ENCODE measurements around the gene OGFOD2.
"Not testable (repeated sequence)": the region's sequence is repeated elsewhere in the genome, so short reads cannot be mapped to it uniquely, and the experiment has no call there.

The OGFOD2 gene

GRCh38 chr12:123006977-123007376 is 31.9 kb downstream of the OGFOD2 start:
- DNase-seq: no peak

GRCh38 chr12:123010110-123010509 is 35.1 kb downstream of the OGFOD2 start:
- DNase-seq: no peak

- no peak for DNase-seq
Observed at GRCh38 chr12:123010681-123011080, 35.6 kb downstream of the OGFOD2 start.

- DNase-seq: no peak
Observed at GRCh38 chr12:123011701-123012100, 36.7 kb downstream of the OGFOD2 start.

GRCh38 chr12:123013185-123014095 is 38.4 kb downstream of the OGFOD2 start:
- no peak for DNase-seq

GRCh38 chr12:123014473-123014872 is 39.4 kb downstream of the OGFOD2 start:
- DNase-seq: not testable (repeated sequence)

GRCh38 chr12:123017753-123018152 is 42.7 kb downstream of the OGFOD2 start:
- no peak for DNase-seq

- DNase-seq: no peak
Observed at GRCh38 chr12:123019841-123020138, 44.7 kb downstream of the OGFOD2 start.

- DNase-seq: no peak
Observed at GRCh38 chr12:123021688-123022604, 46.9 kb downstream of the OGFOD2 start.

GRCh38 chr12:123022846-123023245 is 47.8 kb downstream of the OGFOD2 start:
- DNase-seq: no peak

- no peak for DNase-seq
Observed at GRCh38 chr12:123024819-123025391, 49.9 kb downstream of the OGFOD2 start.

- DNase-seq: no peak
Observed at GRCh38 chr12:123026094-123026853, 51.2 kb downstream of the OGFOD2 start.

- DNase-seq: no peak
Observed at GRCh38 chr12:123027726-123028445, 52.8 kb downstream of the OGFOD2 start.

- peak in 1 of 6 experiments; percentile 10 for DNase-seq
Observed at GRCh38 chr12:123028475-123028874, 53.4 kb downstream of the OGFOD2 start.

- no peak for DNase-seq
Observed at GRCh38 chr12:123029550-123029949, 54.5 kb downstream of the OGFOD2 start.

Measured in stimulated activated naive CD4-positive, alpha-beta T cell (primary cell).